ENCODE measurements around the gene MAST3.

DNA sequence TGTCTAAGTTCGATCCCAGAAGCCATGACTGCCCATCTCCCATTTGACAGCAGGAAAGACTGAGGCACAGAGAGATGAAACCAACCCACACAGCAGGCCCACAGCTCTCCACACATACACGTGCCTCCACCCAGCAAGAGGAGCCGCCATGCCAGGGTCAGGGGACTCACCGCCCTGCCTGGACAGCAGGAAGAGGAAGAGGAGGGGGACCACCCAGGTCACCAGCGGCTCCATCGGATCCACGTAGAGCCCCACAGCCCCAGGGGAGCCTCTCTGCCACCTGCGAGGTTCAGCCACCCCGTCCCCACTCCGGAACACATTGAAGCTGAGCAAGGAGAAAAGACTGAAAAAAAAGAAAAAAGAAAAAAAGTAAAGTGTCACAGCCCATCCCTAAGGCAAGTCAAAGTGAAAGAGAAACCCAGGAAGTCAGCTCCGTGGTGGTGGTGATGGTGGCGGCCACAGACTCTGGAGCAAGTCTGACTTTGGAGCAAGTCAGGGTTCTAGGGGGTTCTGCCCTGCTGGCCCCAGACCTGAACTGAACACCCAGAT is 10.9 kb upstream of the MAST3 start, which contains the start of gene IL12RB1:
- TF ChIP-seq CTCF (IDR thresholded peaks at IDR 0.05) (no peak), POLR2AphosphoS5 (IDR thresholded peaks at IDR 0.05; ENCODE audit: insufficient read depth in 1 of 2, low read depth in 1 of 2) (no peak)

Measured in vagina (tissue), 2 donors.